GM13976 (cell line): ENCODE data around the gene CCT5.
A peak's percentile ranks its signal among the peaks of the same experiment; 100 is the strongest.
"Not testable (repeated sequence)": the region's sequence is repeated elsewhere in the genome, so short reads cannot be mapped to it uniquely, and the experiment has no call there.

ENCODE experiments used
- DNase-seq: peaks from one replicate; pipeline ENCODE4 v3.0.0; 2012; ENCODE audit warnings: low spot score
- CTCF ChIP-seq: IDR thresholded peaks from 2 replicates; pipeline ENCODE4 v1.5.1; 2012; ENCODE audit warnings: borderline replicate concordance, mild to moderate bottlenecking; ENCODE audit not compliant: insufficient read depth; ENCODE audit errors: extremely low read depth, missing control alignments, control extremely low read depth
- in situ Hi-C: fragments of 300-500 bp; cut with MboI; formaldehyde crosslinking; loops from one replicate; pipeline ENCODE4 v1.12.0; 2022; ENCODE audit warnings: low sequenced_read_pairs, mixed read lengths, inconsistent platforms; ENCODE audit not compliant: unreplicated experiment

Gene CCT5

GRCh38 chr5:10278658-10279279 is 28.7 kb downstream of the CCT5 start:
- no peak for DNase-seq
- TF ChIP-seq CTCF: no peak
- in situ Hi-C loops: loop anchor here (10.0 kb wide), 1 partner anchor 136 kb away; no protein-coding TSS in a partner anchor

GRCh38 chr5:10279328-10279727 is 29.2 kb downstream of the CCT5 start:
- in situ Hi-C loops: loop anchor here (10.0 kb wide), 1 partner anchor 135 kb away; no protein-coding TSS in a partner anchor
- no peak for DNase-seq
- TF ChIP-seq CTCF: no peak

- no peak for DNase-seq
- in situ Hi-C loops: loop anchor here (10.0 kb wide), 1 partner anchor 135 kb away; no protein-coding TSS in a partner anchor
- no peak for TF ChIP-seq CTCF
These were observed 30.0 kb downstream of the CCT5 start for GRCh38 chr5:10279925-10280720.

- in situ Hi-C loops: no loop called here
- peak; percentile 85 for TF ChIP-seq CTCF
These were observed 34.0 kb downstream of the CCT5 start for GRCh38 chr5:10283927-10284635.

GRCh38 chr5:10285362-10285761 is 35.3 kb downstream of the CCT5 start:
- in situ Hi-C loops, DNase-seq: not testable (repeated sequence)

More at GRCh38 chr5:10283927-10284635, 34.0 kb downstream of the CCT5 start:
- DNase-seq: peak; percentile 87

GRCh38 chr5:10286162-10286861 is 36.2 kb downstream of the CCT5 start:
- in situ Hi-C loops: no loop called here
- no peak for TF ChIP-seq CTCF
- DNase-seq: no peak
